Dendritic cell treated with granulocyte-macrophage colony-stimulating factor and Interleukin-4, amounts not matched to agents 40 ng/mL and 50 ng/mL, for 4 days (primary cell): Measurements from ENCODE around the gene G6PC1.
"Not testable (repeated sequence)": the region's sequence is repeated elsewhere in the genome, so short reads cannot be mapped to it uniquely, and the experiment has no call there.

Experiments
- H3K27ac Mint-ChIP-seq: one replicate; pipeline ENCODE4 v1.8.0; 2022; ENCODE audit warnings: mild to moderate bottlenecking, mixed read lengths
- H3K27me3 Mint-ChIP-seq: one replicate; pipeline ENCODE4 v1.8.0; 2022; ENCODE audit warnings: mild to moderate bottlenecking, mixed read lengths
- H3K36me3 Mint-ChIP-seq: one replicate; pipeline ENCODE4 v1.8.0; 2022; ENCODE audit warnings: low read depth, mixed read lengths
- H3K4me1 Mint-ChIP-seq: one replicate; pipeline ENCODE4 v1.8.0; 2022; ENCODE audit warnings: low read depth, mixed read lengths
- H3K4me3 Mint-ChIP-seq: one replicate; pipeline ENCODE4 v1.8.0; 2022; ENCODE audit warnings: mild to moderate bottlenecking, moderate library complexity, mixed read lengths
- H3K9me3 Mint-ChIP-seq: one replicate; pipeline ENCODE4 v1.8.0; 2022; ENCODE audit warnings: mixed read lengths
- intact Hi-C: fragments of 100-400 bp; cut with micrococcal nuclease; formaldehyde crosslinking; loops from one replicate; pipeline ENCODE4 v1.15.0; 2022

G6PC1 gene

DNA sequence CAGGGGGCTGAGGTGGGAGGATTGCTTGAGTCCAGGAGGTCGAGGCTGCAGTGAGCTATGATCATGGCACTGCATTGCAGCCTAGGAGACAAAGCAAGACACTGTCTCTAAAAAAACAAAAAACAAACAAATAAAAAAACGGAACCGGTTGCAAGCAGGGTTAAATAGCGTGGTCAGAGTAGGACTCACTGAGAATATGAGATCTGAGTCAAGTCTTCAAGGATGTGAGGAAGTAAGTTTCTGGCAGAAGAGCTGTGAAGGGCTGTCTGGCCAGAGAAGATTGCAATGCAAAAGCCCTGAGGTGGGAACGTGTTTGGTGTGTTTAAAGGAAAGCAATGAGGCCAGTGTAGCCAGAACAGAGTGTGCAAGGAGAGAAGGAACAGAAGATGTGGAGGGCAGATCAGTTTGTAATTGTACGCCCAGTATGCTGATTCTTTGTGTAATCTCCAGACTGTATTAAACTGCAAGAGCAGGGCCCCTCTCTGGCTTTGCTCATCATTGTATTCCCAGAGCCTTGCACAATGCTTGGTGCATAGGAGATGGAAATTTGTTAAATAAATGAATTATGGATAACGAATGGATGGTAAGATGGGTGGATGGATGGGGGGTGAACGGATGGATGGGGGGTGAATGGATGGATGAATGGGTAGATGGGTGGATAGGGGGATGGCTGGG lies 6.3 kb downstream of the G6PC1 start:
- Mint-ChIP-seq H3K9me3 (no peaks in the 10 kb centered on the region), H3K4me3 (no peak overlapping the region), H3K27ac (no peak overlapping the region), H3K4me1 (peaks cover 6% of the 10 kb centered on the region), H3K27me3 (peaks cover 13% of the 10 kb centered on the region), H3K36me3 (no peaks in the 10 kb centered on the region)
- intact Hi-C loops, result no loop called here

DNA sequence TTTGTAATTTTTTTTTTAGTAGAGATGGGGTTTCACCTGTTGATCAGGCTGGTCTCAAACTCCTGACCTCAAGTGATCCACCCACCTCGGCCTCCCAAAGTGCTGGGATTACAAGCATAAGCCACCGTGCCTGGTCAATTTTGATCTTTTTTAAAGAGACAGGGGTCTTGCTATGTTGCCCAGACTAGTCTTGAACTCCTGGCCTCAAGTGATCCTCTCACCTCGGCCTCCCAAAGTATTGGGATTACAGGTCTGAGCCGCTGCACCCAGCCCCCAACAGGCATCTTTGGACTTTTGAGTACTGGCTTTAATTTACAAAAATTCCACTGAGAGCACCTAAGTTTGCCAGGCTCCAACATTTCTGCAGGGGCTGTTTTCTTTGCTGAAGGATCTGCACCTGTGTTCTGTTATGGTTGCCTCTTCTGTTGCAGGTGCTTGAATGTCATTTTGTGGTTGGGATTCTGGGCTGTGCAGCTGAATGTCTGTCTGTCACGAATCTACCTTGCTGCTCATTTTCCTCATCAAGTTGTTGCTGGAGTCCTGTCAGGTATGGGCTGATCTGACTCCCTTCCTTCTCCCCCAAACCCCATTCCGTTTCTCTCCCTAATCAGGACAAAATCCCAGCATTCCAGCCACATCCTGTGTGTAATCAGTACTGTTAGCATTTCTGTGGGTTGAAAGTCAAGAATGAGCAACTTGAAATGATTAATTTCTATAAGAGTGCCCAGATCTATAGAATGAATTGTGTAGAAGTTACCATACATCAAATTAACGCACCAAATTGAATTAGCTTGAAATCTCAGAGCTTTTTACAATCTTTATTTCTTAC lies 8.5 kb downstream of the G6PC1 start:
- Mint-ChIP-seq H3K4me3 (no peak overlapping the region), H3K9me3 (no peaks in the 10 kb centered on the region), H3K27ac (no peak overlapping the region), H3K4me1 (peaks cover 6% of the 10 kb centered on the region), H3K27me3 (peaks cover 13% of the 10 kb centered on the region), H3K36me3 (no peaks in the 10 kb centered on the region)
- intact Hi-C loops, result no loop called here

DNA sequence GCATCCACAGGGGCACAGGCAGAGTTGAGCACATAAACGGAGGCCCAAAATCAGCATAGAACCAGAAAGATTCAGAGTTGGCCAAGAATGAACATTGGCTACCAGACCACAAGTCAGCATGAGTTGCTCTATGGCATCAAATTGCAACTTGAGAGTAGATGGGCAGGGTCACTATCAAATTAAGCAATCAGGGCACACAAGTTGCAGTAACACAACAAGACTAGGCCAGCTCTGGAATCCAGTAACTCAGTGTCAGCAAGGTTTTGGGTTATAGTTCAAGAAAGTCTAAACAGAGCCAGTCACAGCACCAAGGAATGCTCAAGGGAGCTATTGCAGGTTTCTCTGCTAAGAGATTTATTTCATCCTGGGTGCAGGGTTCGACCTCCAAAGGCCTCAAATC lies 12.9 kb downstream of the G6PC1 start:
- no peak overlapping the region for H3K27ac Mint-ChIP-seq
- H3K9me3 Mint-ChIP-seq, result no peaks in the 10 kb centered on the region
- peaks cover 5% of the 10 kb centered on the region for H3K4me1 Mint-ChIP-seq
- intact Hi-C loops, result no loop called here
- H3K4me3 Mint-ChIP-seq, result no peak overlapping the region
- no peaks in the 10 kb centered on the region for H3K36me3 Mint-ChIP-seq
- peaks cover 11% of the 10 kb centered on the region for H3K27me3 Mint-ChIP-seq

DNA sequence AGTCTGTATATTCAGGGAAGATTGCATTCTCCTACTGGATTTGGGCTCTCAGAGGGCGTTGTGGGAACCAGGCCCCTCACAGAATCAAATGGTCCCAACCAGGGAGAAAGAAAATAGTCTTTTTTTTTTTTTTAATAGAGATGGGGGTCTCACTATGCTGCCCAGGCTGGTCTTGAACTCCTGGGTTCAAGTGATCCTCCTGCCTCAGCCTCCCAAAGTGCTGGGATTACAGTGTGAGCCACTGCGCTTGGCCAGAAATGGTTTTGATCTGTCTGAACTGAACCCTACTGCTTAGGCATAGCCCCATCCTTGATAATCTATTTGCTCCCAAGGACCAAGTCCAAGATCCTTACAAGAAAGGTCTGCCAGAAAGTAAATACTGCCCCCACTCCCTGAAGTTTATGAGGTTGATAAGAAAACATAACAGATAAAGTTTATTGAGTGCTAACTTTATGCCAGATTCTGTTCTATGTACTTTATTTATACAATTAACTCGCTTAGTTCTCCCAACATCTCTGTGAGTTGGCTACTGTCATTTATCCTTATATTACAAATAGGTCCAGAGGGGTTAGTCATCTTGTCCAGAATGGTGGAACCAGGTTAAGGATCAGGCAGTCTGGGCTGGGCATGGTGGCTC lies 13.5 kb downstream of the G6PC1 start:
- Mint-ChIP-seq H3K9me3 (no peaks in the 10 kb centered on the region), H3K36me3 (no peaks in the 10 kb centered on the region), H3K4me3 (no peak overlapping the region), H3K4me1 (peaks cover 5% of the 10 kb centered on the region), H3K27ac (no peak overlapping the region), H3K27me3 (peaks cover 11% of the 10 kb centered on the region)
- intact Hi-C loops, result no loop called here

DNA sequence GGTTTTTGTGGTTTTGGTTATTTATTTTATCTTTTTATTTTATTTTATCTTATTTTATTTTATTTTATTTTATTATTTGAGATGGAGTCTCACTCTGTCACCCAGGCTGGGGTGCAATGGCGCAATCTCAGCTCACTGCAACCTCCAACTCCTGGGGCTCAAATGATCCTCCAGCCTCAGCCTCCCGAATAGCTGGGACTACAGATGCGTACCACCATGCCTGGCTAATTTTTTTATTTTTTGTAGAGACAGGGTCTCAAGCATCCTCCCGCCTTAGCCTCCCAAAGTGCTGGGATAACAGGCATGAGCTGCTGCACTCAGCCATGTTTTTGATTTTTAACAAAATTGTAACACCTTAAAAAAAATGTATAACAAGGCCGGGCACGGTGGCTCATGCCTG lies 14.7 kb downstream of the G6PC1 start:
- H3K4me1 Mint-ChIP-seq, H3K36me3 Mint-ChIP-seq, H3K27ac Mint-ChIP-seq, intact Hi-C loops, H3K27me3 Mint-ChIP-seq, H3K4me3 Mint-ChIP-seq, H3K9me3 Mint-ChIP-seq: not testable (repeated sequence)

DNA sequence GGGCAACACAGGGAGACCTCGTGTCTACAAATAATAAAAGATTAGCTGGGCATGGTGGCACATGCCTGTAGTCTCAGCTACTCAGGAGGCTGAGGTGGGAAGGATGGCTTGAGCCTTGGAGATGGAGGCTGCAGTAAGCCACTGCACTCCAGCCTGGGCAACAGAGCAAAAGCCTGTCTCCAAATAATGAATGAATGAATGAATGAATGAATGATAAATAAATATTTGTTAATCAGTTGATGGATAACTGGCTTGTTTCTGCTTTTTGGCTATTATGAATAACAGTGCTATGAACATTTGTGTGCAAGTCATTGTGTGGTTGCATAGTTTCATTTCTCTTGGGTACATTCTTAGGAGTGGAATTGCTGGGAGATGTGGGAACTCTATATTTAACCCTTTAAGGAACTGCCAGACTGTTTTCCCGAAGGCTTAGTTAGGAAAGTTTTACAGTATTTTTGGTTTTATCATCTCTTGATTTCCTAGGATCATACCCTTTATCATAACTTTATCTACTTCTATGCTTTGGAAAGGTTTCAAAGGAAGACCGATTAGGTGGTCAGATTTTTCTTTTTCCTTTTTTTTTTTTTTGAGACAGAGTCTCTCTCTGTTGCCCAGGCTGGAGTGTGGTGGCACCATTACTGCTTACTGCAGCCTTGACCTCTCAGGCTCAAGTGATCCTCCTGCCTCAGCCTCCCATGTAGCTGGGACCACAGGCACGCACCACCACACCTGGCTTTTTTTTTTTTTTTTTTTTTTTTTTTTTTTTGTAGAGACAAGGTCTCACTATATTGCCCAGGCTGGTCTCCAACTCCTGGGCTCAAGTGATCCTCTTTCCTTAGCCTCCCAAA lies 16.0 kb downstream of the G6PC1 start:
- H3K4me1 Mint-ChIP-seq, H3K4me3 Mint-ChIP-seq, intact Hi-C loops, H3K27me3 Mint-ChIP-seq, H3K9me3 Mint-ChIP-seq, H3K36me3 Mint-ChIP-seq, H3K27ac Mint-ChIP-seq: not testable (repeated sequence)

DNA sequence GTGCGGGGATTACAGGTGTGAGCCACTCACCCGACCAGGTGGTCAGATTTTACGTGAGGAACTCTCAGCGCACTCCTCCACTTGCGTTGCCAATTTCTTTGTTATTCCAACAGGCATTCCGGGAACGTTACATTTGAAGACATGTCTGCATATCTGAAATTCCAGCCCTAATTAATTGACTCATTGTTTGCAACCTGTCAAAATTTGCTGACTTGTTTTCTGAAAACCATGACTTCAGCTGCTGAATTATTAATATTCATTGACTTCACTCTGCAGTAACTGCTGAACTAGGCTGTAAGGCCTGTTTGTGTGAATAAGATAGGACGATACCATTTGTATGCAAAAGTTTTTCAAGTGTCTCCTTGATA lies 16.6 kb downstream of the G6PC1 start:
- Mint-ChIP-seq H3K9me3 (no peaks in the 10 kb centered on the region), H3K4me3 (no peak overlapping the region), H3K27me3 (peaks cover 1% of the 10 kb centered on the region), H3K27ac (no peak overlapping the region), H3K36me3 (no peaks in the 10 kb centered on the region), H3K4me1 (peaks cover 5% of the 10 kb centered on the region)
- intact Hi-C loops, result no loop called here

DNA sequence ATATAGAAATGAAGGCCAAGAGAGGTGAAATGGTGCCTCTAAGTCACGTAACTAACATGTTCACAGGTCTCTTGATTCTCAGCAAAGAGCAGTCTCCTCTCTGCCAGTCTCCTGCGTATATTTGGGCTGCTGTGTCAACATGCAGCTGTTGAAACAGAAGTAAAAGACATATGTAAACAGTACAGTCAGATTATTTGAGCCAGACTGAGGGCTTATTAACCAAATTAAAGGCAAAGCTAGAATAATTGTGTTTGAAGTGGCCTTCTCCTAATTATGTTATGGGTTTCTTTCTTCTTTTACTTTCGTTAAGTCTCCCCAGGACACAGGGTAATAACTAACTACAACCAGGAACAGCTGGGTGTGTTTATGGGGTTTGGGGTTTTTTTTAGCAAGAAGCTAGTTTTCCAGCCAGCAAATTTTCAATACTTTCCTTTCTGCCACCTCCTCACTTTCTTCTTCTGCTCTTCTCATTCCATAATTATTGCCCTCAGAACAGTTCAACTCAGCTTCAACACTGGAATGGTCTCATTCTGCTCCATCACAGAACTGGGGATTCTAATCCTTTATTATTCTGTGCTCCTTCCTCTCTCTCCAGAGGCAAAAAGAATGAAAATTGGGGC lies 18.4 kb downstream of the G6PC1 start:
- Mint-ChIP-seq H3K4me3 (no peak overlapping the region), H3K27me3 (peaks cover 1% of the 10 kb centered on the region), H3K9me3 (no peaks in the 10 kb centered on the region), H3K4me1 (peaks cover 5% of the 10 kb centered on the region), H3K27ac (no peak overlapping the region), H3K36me3 (no peaks in the 10 kb centered on the region)
- intact Hi-C loops, result no loop called here

DNA sequence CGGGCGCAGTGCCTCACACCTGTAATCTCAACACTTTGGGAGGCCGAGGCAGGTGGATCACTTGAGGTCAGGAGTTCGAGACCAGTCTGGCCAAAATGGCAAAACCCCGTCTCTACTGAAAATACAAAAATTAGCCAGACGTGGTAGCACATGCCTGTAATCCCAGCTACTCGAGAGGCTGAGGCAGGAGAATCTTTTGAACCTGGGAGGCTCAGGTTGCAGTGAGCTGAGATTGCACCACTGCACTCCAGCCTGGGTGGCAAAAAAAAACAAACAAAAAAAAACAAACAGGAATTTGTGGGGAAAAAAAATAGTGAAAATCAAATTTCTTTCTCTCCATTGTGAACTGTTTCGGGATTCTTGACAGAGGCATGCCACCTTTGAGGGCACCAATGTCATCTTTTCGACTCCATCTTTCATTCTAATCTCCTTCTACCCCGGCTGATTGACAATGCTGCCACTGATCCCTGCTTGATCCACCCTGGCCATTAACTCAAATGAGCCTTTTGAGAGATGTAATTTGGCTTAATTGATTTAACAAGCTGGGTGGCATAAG lies 19.0 kb downstream of the G6PC1 start:
- H3K4me3 Mint-ChIP-seq, H3K27me3 Mint-ChIP-seq, H3K9me3 Mint-ChIP-seq, H3K27ac Mint-ChIP-seq, H3K4me1 Mint-ChIP-seq, intact Hi-C loops, H3K36me3 Mint-ChIP-seq: not testable (repeated sequence)

DNA sequence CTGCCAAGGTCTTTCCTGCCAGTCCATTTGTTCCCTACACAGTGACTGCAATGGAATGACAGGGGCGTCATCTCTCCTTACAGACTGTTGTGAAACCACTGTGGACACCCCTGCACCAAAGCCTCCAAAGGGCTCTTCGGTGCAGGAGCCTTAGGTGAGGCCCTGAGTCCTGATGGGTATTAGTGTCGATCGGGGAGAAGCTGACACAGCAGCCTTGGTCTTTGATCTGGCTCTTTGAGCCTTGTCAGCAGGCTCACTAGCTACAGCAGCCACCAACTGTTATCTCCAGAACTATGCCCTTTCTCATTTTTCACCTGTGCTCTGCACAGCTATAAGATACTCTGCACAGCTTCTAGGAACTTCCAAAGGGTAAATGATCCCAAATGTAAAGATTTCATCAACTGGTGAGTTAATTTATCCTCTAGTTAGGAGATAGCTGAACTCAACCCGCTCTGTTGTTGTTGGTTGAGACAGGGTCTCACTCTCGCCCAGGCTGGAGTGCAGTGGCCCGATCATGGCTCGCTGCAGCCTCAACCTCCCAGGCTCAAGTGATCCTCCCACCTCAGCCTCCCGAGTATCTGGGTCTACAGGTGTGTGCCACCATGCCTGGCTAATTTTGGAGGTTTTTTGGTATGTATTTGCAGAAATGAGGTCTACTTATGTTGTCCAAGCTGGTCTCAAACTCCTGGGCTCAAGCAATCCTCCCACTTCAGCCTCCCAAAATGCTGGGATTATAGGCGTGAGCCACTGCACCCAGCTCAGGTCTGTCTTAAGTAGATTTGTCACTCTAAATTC lies 19.7 kb downstream of the G6PC1 start:
- H3K27me3 Mint-ChIP-seq, result peaks cover 1% of the 10 kb centered on the region
- intact Hi-C loops, result no loop called here
- peaks cover 12% of the 10 kb centered on the region for H3K4me1 Mint-ChIP-seq
- no peaks in the 10 kb centered on the region for H3K9me3 Mint-ChIP-seq
- H3K36me3 Mint-ChIP-seq, result no peaks in the 10 kb centered on the region
- no peak overlapping the region for H3K4me3 Mint-ChIP-seq
- H3K27ac Mint-ChIP-seq, result no peak overlapping the region

DNA sequence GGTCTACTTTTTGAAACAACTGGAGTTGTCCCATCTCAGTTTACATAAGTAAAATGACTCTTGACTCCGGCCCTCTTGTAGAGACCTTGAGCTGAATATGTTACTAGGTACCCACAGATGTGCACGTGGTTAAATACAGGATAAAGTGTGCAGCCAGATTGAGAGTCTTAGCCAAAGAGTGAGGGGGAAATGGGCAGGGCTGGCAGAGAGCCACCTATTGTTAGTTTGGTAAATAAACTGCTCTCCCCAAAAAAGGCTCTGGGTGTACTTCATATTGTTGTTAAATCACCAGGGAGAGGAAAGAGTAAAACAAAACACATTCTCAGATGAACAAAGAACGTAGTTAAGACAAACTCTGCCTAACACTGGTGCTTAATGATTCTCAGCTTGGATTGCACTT lies 20.3 kb downstream of the G6PC1 start:
- no peak overlapping the region for H3K4me3 Mint-ChIP-seq
- H3K4me1 Mint-ChIP-seq, result peaks cover 12% of the 10 kb centered on the region
- peaks cover 1% of the 10 kb centered on the region for H3K27me3 Mint-ChIP-seq
- no peak overlapping the region for H3K27ac Mint-ChIP-seq
- intact Hi-C loops, result no loop called here
- H3K9me3 Mint-ChIP-seq, result no peaks in the 10 kb centered on the region
- no peaks in the 10 kb centered on the region for H3K36me3 Mint-ChIP-seq

DNA sequence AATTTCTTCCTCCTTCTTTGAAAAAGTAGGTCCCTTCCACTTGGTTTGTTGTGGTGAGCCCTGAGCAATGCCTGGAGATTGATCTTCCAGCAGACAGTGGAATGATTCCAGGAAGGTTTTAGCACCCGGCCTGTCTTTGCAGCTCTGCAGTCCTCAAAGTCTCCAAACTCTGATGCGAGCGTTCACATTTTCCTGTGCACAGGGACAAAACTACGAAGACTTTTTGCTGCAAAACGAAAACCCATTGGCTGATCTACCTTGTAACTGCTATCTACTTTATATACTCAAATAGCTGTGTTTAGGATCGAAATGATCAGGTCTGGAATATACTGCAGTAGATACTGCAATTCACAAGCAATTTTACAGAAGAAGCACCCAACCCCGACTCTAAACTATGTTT lies 21.7 kb downstream of the G6PC1 start:
- Mint-ChIP-seq H3K9me3 (no peaks in the 10 kb centered on the region), H3K27ac (no peak overlapping the region), H3K36me3 (no peaks in the 10 kb centered on the region), H3K4me3 (no peak overlapping the region), H3K27me3 (peaks cover 1% of the 10 kb centered on the region), H3K4me1 (peaks cover 7% of the 10 kb centered on the region)
- intact Hi-C loops, result no loop called here

DNA sequence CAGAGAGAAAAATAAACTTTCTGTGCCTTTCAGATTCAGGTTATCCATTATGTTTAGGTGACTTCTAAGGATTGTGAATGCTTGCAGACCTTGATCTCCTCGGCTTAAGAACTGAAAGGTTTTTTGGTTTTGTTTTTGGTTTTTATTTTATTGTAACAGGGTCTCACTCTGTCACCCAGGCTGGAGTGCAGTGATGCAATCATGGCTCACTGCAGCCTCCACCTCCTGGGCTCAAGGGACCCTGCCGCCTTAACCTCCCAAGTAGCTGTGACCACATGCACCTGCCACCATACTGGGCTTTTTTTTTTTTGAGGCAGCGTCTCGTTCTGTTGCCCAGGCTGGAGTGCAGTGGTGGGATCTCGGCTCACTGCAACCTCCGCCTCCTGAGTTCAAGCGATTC lies 22.9 kb downstream of the G6PC1 start:
- H3K9me3 Mint-ChIP-seq, H3K36me3 Mint-ChIP-seq, H3K4me3 Mint-ChIP-seq, H3K27ac Mint-ChIP-seq, H3K27me3 Mint-ChIP-seq, intact Hi-C loops: not testable (repeated sequence)
- peaks cover 13% of the 10 kb centered on the region for H3K4me1 Mint-ChIP-seq
